MCF 10A (cell line): ENCODE data around the gene TRIM7. TPM values are rescaled to one million over a fixed set of nuclear protein-coding genes. Genes with fewer than 3 reads are reported as not detected.

Source experiments
- Bru-seq: library from RNA; stranded (reverse); fragments of 400-500 nt; gene quantifications from one replicate; lab custom pipeline; 2021; lab: Mats Ljungman, UMichigan
- BruChase-seq, 2 experiments: library from RNA; stranded (reverse); fragments of 400-500 nt; gene quantifications; one replicate each; lab custom pipeline; 2021; lab: Mats Ljungman, UMichigan
- BruUV-seq: library from RNA; stranded (reverse); fragments of 400-500 nt; replicated peaks from 2 replicates; lab custom pipeline; 2021; lab: Mats Ljungman, UMichigan
- CTCF ChIA-PET: fragments of 300-600 bp; sonication (Branson Sonifier 250); formaldehyde crosslinking; extraction: SDS; loops from one replicate; lab custom pipeline; 2021; ENCODE audit warnings: antibody characterized with exemption, inconsistent platforms; lab: Yijun Ruan, JAX
- POLR2A ChIA-PET: fragments of 300-600, 350-650 bp; sonication (Branson Sonifier 250); formaldehyde crosslinking; extraction: SDS; loops from one replicate; lab custom pipeline; 2020; ENCODE audit warnings: antibody characterized with exemption, inconsistent platforms; lab: Yijun Ruan, JAX
- DNase-seq: peaks from one replicate; pipeline ENCODE4 v3.0.0-alpha.2; 2018; ENCODE audit not compliant: unreplicated experiment
- H3K27ac Mint-ChIP-seq: one replicate; pipeline ENCODE4 v1.8.0; 2022; ENCODE audit warnings: mild to moderate bottlenecking, low read depth, mixed read lengths; ENCODE audit not compliant: unreplicated experiment
- H3K27me3 Mint-ChIP-seq: one replicate; pipeline ENCODE4 v1.8.0; 2022; ENCODE audit warnings: mixed read lengths; ENCODE audit not compliant: insufficient read depth, unreplicated experiment
- H3K36me3 Mint-ChIP-seq: one replicate; pipeline ENCODE4 v1.8.0; 2022; ENCODE audit warnings: mild to moderate bottlenecking, moderate library complexity, mixed read lengths; ENCODE audit not compliant: insufficient read depth, unreplicated experiment
- H3K4me1 Mint-ChIP-seq: one replicate; pipeline ENCODE4 v1.8.0; 2022; ENCODE audit warnings: mixed read lengths; ENCODE audit not compliant: insufficient read depth, unreplicated experiment
- H3K4me3 Mint-ChIP-seq: one replicate; pipeline ENCODE4 v1.8.0; 2022; ENCODE audit warnings: mild to moderate bottlenecking, moderate library complexity, mixed read lengths; ENCODE audit not compliant: unreplicated experiment
- H3K9me3 Mint-ChIP-seq: one replicate; pipeline ENCODE4 v1.8.0; 2022; ENCODE audit warnings: mixed read lengths; ENCODE audit not compliant: unreplicated experiment
- intact Hi-C: fragments of 100-400 bp; cut with micrococcal nuclease; formaldehyde crosslinking; loops from 2 replicates; pipeline ENCODE4 v1.14.1; 2022
- long read RNA-seq: library from polyadenylated mRNA; stranded (forward); transcript quantifications from one replicate; pipeline ENCODE4 v2.0.0, GENCODE V29; 2022
- total RNA-seq: library from RNA; stranded (reverse); gene quantifications from 2 replicates; pipeline ENCODE4 v1.2.3, GENCODE V29; 2022
- TF ChIP-seq, protein P1 (sequence below): fragments of 200-600 bp; IDR thresholded peaks from one replicate; pipeline ENCODE4 v1.8.0; 2022; ENCODE audit warnings: antibody characterized with exemption, mild to moderate bottlenecking; ENCODE audit not compliant: unreplicated experiment

TRIM7 gene
- total RNA-seq: 26.3 and 27.0 TPM in 2 replicates
- Bru-seq, nascent RNA: percentile 43 among the genes with signal in this experiment
- BruChase-seq, experiment 1, labeled RNA remaining after a 6-hour chase: percentile 47 among the genes with signal in this experiment
- BruChase-seq, experiment 2, labeled RNA remaining after a 2-hour chase: percentile 54 among the genes with signal in this experiment
- long read RNA-seq, transcript TRIM7-202 (2 exons, 1,228 nt): major isoform, 26 of 46 reads
- long read RNA-seq, transcript TRIM7-201 (7 exons, 2,840 nt): minor isoform, 16 of 46 reads
- long read RNA-seq, partial matches to known transcripts: 0 of 46 reads
- long read RNA-seq, other reads (novel, unspliced or antisense): 3 of 46 reads

DNA sequence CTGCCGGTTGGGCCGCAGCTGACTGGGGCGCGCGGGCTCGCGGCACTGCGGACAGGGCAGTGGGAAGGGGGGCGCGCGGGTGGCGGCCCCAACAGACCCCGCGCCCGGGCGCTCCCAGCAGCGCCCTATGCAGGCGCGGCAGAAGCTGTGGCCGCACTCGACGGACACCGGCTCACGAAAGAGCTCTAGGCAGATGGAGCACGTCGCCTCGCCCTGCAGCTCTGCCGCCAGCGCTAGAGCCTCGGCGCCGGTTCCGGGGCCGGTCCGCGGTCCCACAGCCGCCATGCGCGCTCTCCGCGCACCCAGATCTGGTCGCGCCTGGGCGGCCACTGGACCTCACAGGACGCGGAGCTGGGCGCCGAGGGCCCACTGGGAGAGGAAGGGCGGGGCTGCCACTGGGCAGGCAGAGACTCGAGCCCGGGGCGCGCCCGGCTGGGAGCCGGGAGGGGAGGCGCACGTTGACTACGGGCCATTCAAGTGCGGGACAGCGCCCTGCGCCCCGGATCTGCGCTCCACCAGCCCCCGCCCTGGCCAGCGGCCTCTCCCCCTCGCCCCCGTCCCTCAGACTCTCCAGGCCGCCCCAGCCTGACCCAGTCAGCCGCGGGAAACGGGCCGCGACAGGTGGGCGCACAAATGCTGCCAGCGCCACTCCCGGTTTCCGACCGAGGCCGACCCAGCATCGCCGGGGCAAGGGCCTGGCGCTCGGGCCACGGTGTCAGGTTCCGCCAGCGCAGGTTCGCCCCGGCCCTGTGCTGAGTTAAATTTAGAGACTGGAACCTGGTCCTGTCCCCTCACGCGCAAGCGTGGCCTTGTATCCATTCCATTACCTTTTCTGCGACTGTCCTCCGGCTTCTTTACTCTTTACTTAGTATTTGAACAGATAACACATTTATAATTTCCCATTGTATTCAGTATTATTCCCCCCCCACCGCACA lies at the start of gene TRIM7:
TSS of gene TRIM7 (minus strand) at position 371 of the 935 bp plus-strand sequence. CDS start at position 285, 86 bp downstream.
- BruUV-seq: no TSS peak
- Mint-ChIP-seq H3K27me3 (no peaks in the 10 kb centered on the region), H3K4me1 (peaks cover 29% of the 10 kb centered on the region), H3K27ac (peak within 1 kb of the TSS; percentile 84), H3K4me3 (peak within 1 kb of the TSS; percentile 84), H3K36me3 (peaks cover 30% of the 10 kb centered on the region), H3K9me3 (no peaks in the 10 kb centered on the region)
- intact Hi-C loops: no loop called here
- DNase-seq: peak; percentile 84
- POLR2A ChIA-PET: interaction anchor here (0.8 to 12.4 kb wide), 21 partner anchors 10 to 404 kb away, joined by 3 to 432 read pairs (median 5); partner anchors contain the start of genes RACK1, TRIM41 and TRIM52
- TF ChIP-seq, protein P1, sequence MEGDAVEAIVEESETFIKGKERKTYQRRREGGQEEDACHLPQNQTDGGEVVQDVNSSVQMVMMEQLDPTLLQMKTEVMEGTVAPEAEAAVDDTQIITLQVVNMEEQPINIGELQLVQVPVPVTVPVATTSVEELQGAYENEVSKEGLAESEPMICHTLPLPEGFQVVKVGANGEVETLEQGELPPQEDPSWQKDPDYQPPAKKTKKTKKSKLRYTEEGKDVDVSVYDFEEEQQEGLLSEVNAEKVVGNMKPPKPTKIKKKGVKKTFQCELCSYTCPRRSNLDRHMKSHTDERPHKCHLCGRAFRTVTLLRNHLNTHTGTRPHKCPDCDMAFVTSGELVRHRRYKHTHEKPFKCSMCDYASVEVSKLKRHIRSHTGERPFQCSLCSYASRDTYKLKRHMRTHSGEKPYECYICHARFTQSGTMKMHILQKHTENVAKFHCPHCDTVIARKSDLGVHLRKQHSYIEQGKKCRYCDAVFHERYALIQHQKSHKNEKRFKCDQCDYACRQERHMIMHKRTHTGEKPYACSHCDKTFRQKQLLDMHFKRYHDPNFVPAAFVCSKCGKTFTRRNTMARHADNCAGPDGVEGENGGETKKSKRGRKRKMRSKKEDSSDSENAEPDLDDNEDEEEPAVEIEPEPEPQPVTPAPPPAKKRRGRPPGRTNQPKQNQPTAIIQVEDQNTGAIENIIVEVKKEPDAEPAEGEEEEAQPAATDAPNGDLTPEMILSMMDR: no peak
- CTCF ChIA-PET: interaction anchor here (1.1 to 6.7 kb wide), 4 partner anchors 14 to 57 kb away, joined by 3 to 67 read pairs (median 4); no protein-coding TSS in a partner anchor

DNA sequence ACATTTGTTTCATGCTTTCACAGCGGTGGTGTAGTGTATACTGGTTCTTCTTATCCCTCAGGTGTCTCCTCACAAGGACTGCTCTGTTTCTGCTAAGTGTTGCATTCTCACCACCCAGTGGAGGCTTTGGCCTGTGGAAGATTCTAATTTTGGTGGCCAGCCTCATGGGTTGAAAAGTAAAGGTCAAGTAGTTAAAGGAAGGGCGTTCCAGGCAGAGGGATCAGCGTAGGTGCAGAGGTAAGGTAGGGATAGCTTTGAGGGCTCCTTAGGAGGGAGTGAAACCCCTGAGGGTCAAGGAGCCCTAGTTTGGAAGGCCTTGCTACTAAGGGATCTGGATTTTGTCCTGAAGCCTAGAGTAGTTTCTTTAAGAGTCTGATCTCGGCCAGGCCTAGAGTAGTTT lies 43.3 kb upstream of the TRIM7 start:
- BruUV-seq: no TSS peak
- TF ChIP-seq, protein P1: no peak
- Mint-ChIP-seq H3K4me1 (peaks cover 59% of the 10 kb centered on the region), H3K36me3 (peaks cover 41% of the 10 kb centered on the region), H3K27ac (peak overlapping the region; percentile 99), H3K4me3 (peak overlapping the region; percentile 99), H3K27me3 (no peaks in the 10 kb centered on the region), H3K9me3 (no peaks in the 10 kb centered on the region)
- DNase-seq: no peak
- ChIA-PET CTCF (interaction anchor here (0.6 to 1.9 kb wide), 4 partner anchors 9 to 78 kb away, joined by 3 to 7 read pairs (median 5); no protein-coding TSS in a partner anchor), POLR2A (interaction anchor here (0.9 to 19.6 kb wide), 8 partner anchors 8 to 75 kb away, joined by 3 to 476 read pairs (median 14); partner anchors contain the start of genes TRIM41 and TRIM52)
- intact Hi-C loops: no loop called here

DNA sequence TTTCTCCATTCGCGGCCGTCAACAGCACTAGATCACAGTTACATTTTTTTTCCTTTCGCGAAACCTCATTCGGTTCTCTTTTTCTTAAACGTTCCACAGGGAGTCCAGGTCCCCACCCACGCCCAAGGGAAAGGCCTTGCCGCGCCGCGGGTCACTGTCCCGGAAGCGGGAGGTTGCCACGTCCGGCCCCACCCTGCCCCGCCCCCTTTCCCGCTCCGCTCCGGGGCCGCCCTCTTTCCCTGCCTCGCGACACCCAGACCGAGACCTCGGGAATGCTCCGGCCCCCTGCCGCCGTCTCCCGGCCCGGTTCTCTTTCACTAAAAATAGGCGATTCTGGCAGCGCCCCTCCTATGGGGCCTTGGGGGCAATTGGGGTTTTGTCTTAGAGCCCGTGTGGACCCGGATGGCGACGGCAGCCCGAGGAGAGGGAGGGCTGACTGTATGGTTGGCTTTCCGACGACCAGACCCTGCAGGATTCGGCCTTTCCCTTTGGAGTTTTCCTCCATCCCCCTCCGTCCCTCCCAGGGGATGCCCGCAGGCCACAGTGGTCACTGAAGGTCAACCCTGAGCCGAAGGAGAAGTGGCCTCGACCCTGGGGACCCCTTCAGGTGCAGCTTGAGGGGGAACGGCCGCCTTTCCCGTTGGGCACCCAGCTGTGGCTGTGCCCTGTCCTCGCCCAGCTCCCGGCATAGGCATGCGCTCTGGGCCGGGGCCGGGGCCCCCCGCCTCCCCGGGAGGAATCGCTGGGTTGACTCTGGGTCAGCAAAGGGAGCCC lies 41.5 kb upstream of the TRIM7 start:
- intact Hi-C loops: loop anchor here (2.0 kb wide), 2 partner anchors 14 to 64 kb away; partner anchors contain the start of gene TRIM52
- BruUV-seq: TSS peak; percentile 23

More for the DNA sequence above, 41.5 kb upstream of the TRIM7 start:
- Mint-ChIP-seq H3K36me3 (peaks cover 47% of the 10 kb centered on the region), H3K27ac (peak overlapping the region; percentile 99), H3K4me1 (peaks cover 62% of the 10 kb centered on the region), H3K4me3 (peak overlapping the region; percentile 99), H3K9me3 (no peaks in the 10 kb centered on the region), H3K27me3 (no peaks in the 10 kb centered on the region)
- DNase-seq: peak; percentile 95
- ChIA-PET POLR2A (interaction anchor here (0.6 to 19.6 kb wide), 18 partner anchors 10 to 416 kb away, joined by 3 to 476 read pairs (median 4); partner anchors contain the start of genes TRIM41, TRIM52, TRIM7 and ZFP62), CTCF (interaction anchor here (1.1 kb wide), 1 partner anchor 55 kb away, joined by 3 read pairs; no protein-coding TSS in a partner anchor)
- TF ChIP-seq, protein P1: no peak
